WTC11 (cell line): Measurements from ENCODE around the gene GAREM2. TPM values are rescaled to one million over a fixed set of nuclear protein-coding genes. Genes with fewer than 3 reads are reported as not detected.

Source experiments
- ATAC-seq: fragments of 200-7000 bp; cut with Tn5 transposase; 2 replicates; pipeline ENCODE4 v1.10.0; 2021; ENCODE audit warnings: mild to moderate bottlenecking, moderate library complexity
- CTCF ChIA-PET: fragments of 300-600 bp; sonication (Branson Sonifier 250); formaldehyde crosslinking; loops from one replicate; lab custom pipeline; 2021; ENCODE audit warnings: antibody characterized with exemption; lab: Charles Lee
- POLR2A ChIA-PET: fragments of 350-600 bp; sonication (Branson Sonifier 250); formaldehyde crosslinking; loops from one replicate; lab custom pipeline; 2021; ENCODE audit warnings: antibody characterized with exemption; lab: Charles Lee
- DNase-seq: peaks from one replicate; pipeline ENCODE4 v3.0.0; 2021; ENCODE audit warnings: low spot score
- H3K27ac Mint-ChIP-seq: 2 replicates; pipeline ENCODE4 v1.8.0; 2021; ENCODE audit warnings: mixed read lengths
- H3K27me3 Mint-ChIP-seq: 2 replicates; pipeline ENCODE4 v1.8.0; 2021; ENCODE audit warnings: low read depth, mild to moderate bottlenecking, moderate library complexity, mixed read lengths
- H3K36me3 Mint-ChIP-seq: 2 replicates; pipeline ENCODE4 v1.8.0; 2021; ENCODE audit warnings: mixed read lengths
- H3K4me1 Mint-ChIP-seq: 2 replicates; pipeline ENCODE4 v1.8.0; 2022; ENCODE audit warnings: mixed read lengths
- H3K4me3 Mint-ChIP-seq: 2 replicates; pipeline ENCODE4 v1.8.0; 2021; ENCODE audit warnings: mild to moderate bottlenecking, moderate library complexity, mixed read lengths
- H3K9me3 Mint-ChIP-seq: 2 replicates; pipeline ENCODE4 v1.8.0; 2021; ENCODE audit warnings: mixed read lengths
- ARID4B ChIP-seq: sonication (generic); formaldehyde crosslinking; IDR thresholded peaks from 2 replicates; pipeline ENCODE4 v1.8.0; 2023; ENCODE audit warnings: missing genetic modification reagents, mild to moderate bottlenecking, borderline replicate concordance
- ESRRA ChIP-seq: sonication (generic); formaldehyde crosslinking; IDR thresholded peaks from 2 replicates; pipeline ENCODE4 v1.8.1; 2022; ENCODE audit warnings: mild to moderate bottlenecking, missing genetic modification reagents, borderline replicate concordance
- IRF2 ChIP-seq: sonication (generic); formaldehyde crosslinking; IDR thresholded peaks from 2 replicates; pipeline ENCODE4 v1.8.0; 2022; ENCODE audit warnings: low read depth, missing genetic modification reagents, borderline replicate concordance
- JUN ChIP-seq: sonication (generic); formaldehyde crosslinking; IDR thresholded peaks from 2 replicates; pipeline ENCODE4 v1.8.0; 2023; ENCODE audit warnings: mild to moderate bottlenecking, missing genetic modification reagents
- KAT7 ChIP-seq: sonication (generic); formaldehyde crosslinking; IDR thresholded peaks from 2 replicates; pipeline ENCODE4 v1.8.1; 2023; ENCODE audit warnings: missing genetic modification reagents, mild to moderate bottlenecking, borderline replicate concordance
- MYBL2 ChIP-seq: sonication (generic); formaldehyde crosslinking; IDR thresholded peaks from 2 replicates; pipeline ENCODE4 v1.8.1; 2023; ENCODE audit warnings: mild to moderate bottlenecking, moderate library complexity, missing genetic modification reagents
- NFATC4 ChIP-seq: fragments of 250-450 bp; sonication (Bioruptor Pico); IDR thresholded peaks from 2 replicates; pipeline ENCODE4 v1.9.0; 2021; ENCODE audit warnings: mild to moderate bottlenecking
- NFYB ChIP-seq: sonication (generic); formaldehyde crosslinking; conservative IDR thresholded peaks from 2 replicates; pipeline ENCODE4 v1.8.0; 2022; ENCODE audit warnings: low read depth, missing genetic modification reagents
- SMAD4 ChIP-seq: sonication (generic); formaldehyde crosslinking; IDR thresholded peaks from 2 replicates; pipeline ENCODE4 v1.8.0; 2022; ENCODE audit warnings: mild to moderate bottlenecking, missing genetic modification reagents
- SOX15 ChIP-seq: fragments of 250-450 bp; sonication (Bioruptor Pico); IDR thresholded peaks from 2 replicates; pipeline ENCODE4 v1.9.0; 2021; ENCODE audit warnings: mild to moderate bottlenecking
- TEAD4 ChIP-seq: sonication (generic); formaldehyde crosslinking; IDR thresholded peaks from 2 replicates; pipeline ENCODE4 v1.8.0; 2022; ENCODE audit warnings: mild to moderate bottlenecking, missing genetic modification reagents
- USF2 ChIP-seq: sonication (generic); formaldehyde crosslinking; IDR thresholded peaks from 2 replicates; pipeline ENCODE4 v1.8.1; 2023; ENCODE audit warnings: mild to moderate bottlenecking, missing genetic modification reagents, moderate library complexity
- ZNF232 ChIP-seq: sonication (generic); formaldehyde crosslinking; IDR thresholded peaks from 2 replicates; pipeline ENCODE4 v1.8.0; 2022; ENCODE audit warnings: mild to moderate bottlenecking, missing genetic modification reagents
- ZNF281 ChIP-seq: sonication (generic); formaldehyde crosslinking; IDR thresholded peaks from 2 replicates; pipeline ENCODE4 v1.8.0; 2023; ENCODE audit warnings: mild to moderate bottlenecking, missing genetic modification reagents
- ZNF425 ChIP-seq: fragments of 250-450 bp; sonication (Bioruptor Pico); conservative IDR thresholded peaks from 2 replicates; pipeline ENCODE4 v1.9.0; 2021; ENCODE audit warnings: mild to moderate bottlenecking
- total RNA-seq: library from RNA; stranded (reverse); gene quantifications from 3 replicates; pipeline ENCODE4 v1.2.3, GENCODE V29; 2021
- TF ChIP-seq, protein P1 (sequence below): sonication (generic); formaldehyde crosslinking; IDR thresholded peaks from 2 replicates; pipeline ENCODE4 v1.8.0; 2022; ENCODE audit warnings: mild to moderate bottlenecking, missing genetic modification reagents
- TF ChIP-seq, protein P2 (sequence below): fragments of 250-450 bp; sonication (Bioruptor Pico); IDR thresholded peaks from 2 replicates; pipeline ENCODE4 v1.9.0; 2021; ENCODE audit warnings: mild to moderate bottlenecking

GAREM2 gene
- total RNA-seq, 1 experiment from 2014 or later: 17.4 TPM

DNA sequence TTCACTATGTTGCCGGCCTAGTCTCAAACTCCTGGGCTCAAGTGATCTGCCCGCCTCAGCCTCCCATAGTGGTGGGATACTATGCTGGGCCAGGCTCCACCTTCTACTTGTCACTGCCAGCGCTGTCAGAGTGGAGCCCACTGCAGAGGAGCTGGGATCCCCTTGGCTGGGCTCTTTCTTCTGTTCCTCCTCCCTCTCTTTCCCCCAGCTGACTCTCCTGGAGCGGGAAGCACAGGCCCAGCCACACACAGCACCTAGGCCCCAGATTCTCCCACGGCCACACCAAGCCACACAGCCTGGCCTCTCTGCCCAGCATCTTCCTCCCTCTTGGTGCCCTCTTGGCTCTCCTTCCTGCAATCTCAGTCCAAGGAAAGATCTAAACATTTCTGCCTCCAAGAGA is 3.7 kb upstream of the GAREM2 start:
- DNase-seq: no peak
- H3K36me3 Mint-ChIP-seq: no peaks in the 10 kb centered on the region
- no peak for ATAC-seq
- ChIA-PET CTCF (no interaction called here), POLR2A (no interaction called here)
- peaks cover under 1% of the 10 kb centered on the region for H3K4me1 Mint-ChIP-seq
- no peak overlapping the region for H3K4me3 Mint-ChIP-seq
- TF ChIP-seq ARID4B (CRISPR knock-in tag) (no peak), TEAD4 (CRISPR knock-in tag) (no peak), JUN (CRISPR knock-in tag) (no peak)
- TF ChIP-seq, protein P1, sequence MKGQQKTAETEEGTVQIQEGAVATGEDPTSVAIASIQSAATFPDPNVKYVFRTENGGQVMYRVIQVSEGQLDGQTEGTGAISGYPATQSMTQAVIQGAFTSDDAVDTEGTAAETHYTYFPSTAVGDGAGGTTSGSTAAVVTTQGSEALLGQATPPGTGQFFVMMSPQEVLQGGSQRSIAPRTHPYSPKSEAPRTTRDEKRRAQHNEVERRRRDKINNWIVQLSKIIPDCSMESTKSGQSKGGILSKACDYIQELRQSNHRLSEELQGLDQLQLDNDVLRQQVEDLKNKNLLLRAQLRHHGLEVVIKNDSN: no peak
- peaks cover 8% of the 10 kb centered on the region for H3K27me3 Mint-ChIP-seq
- no peak overlapping the region for H3K27ac Mint-ChIP-seq
- no peaks in the 10 kb centered on the region for H3K9me3 Mint-ChIP-seq

- ChIA-PET POLR2A (no interaction called here), CTCF (interaction anchor here (0.7 kb wide), 1 partner anchor 470 kb away, joined by 3 read pairs; no protein-coding TSS in a partner anchor)
- TF ChIP-seq MYBL2 (CRISPR knock-in tag) (no peak), SOX15 (CRISPR knock-in tag) (no peak), ZNF425 (CRISPR knock-in tag) (no peak), USF2 (CRISPR knock-in tag) (no peak)
- peaks cover 7% of the 10 kb centered on the region for H3K4me1 Mint-ChIP-seq
- H3K27me3 Mint-ChIP-seq: peaks cover 12% of the 10 kb centered on the region
- H3K36me3 Mint-ChIP-seq: no peaks in the 10 kb centered on the region
- no peak overlapping the region for H3K27ac Mint-ChIP-seq
- no peak for DNase-seq
- no peaks in the 10 kb centered on the region for H3K9me3 Mint-ChIP-seq
- ATAC-seq: no peak
- no peak overlapping the region for H3K4me3 Mint-ChIP-seq
Observed at GRCh38 chr2:26169681-26170414, 3.0 kb upstream of the GAREM2 start.

DNA sequence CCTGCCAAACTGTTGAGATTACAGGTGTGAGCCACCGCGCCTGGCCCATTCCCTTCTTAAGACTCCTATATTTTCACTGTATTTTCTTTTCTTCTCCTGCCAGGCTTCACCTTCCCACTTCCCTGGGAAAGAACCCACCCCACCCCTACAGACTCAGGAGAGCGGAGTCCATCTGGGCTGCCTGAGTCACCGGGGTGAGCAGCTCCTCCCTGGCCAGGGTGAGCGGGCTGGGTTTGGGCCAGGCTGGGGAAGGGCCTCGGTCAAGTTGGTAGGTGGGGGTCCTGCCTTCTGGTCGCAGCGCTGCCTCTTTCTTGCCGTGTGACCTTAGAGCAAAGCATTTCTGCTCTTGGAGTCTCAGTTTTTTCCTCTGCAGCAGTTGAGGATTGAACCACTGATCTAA is 2.1 kb upstream of the GAREM2 start:
- H3K4me3 Mint-ChIP-seq: no peak overlapping the region
- no peak overlapping the region for H3K27ac Mint-ChIP-seq
- H3K4me1 Mint-ChIP-seq: peaks cover 7% of the 10 kb centered on the region
- ATAC-seq (no peak), DNase-seq (no peak)
- no peak for TF ChIP-seq IRF2 (CRISPR knock-in tag)
- TF ChIP-seq ESRRA (CRISPR knock-in tag): no peak
- no peak for TF ChIP-seq NFATC4 (CRISPR knock-in tag)
- TF ChIP-seq SMAD4 (CRISPR knock-in tag): no peak
- TF ChIP-seq NFYB (CRISPR knock-in tag): no peak
- no peak for TF ChIP-seq KAT7 (CRISPR knock-in tag)
- no peak for TF ChIP-seq ZNF281 (CRISPR knock-in tag)
- TF ChIP-seq, protein P2, sequence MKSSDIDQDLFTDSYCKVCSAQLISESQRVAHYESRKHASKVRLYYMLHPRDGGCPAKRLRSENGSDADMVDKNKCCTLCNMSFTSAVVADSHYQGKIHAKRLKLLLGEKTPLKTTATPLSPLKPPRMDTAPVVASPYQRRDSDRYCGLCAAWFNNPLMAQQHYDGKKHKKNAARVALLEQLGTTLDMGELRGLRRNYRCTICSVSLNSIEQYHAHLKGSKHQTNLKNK (CRISPR knock-in tag): no peak
- TF ChIP-seq JUN (CRISPR knock-in tag): no peak
- no peak for TF ChIP-seq ZNF232 (CRISPR knock-in tag)
- ChIA-PET CTCF (interaction anchor here (0.6 to 3.3 kb wide), 5 partner anchors 11 to 471 kb away, joined by 3 to 53 read pairs (median 4); partner anchors contain the start of gene ASXL2), POLR2A (no interaction called here)
- no peaks in the 10 kb centered on the region for H3K36me3 Mint-ChIP-seq
- H3K27me3 Mint-ChIP-seq: peaks cover 11% of the 10 kb centered on the region
- H3K9me3 Mint-ChIP-seq: no peaks in the 10 kb centered on the region
